Mesenchymal stem cell (in vitro differentiated cells and primary cell): Measurements from ENCODE around the gene JOSD1.

Experiments
- DNase-seq: peaks from one replicate; pipeline ENCODE4 v3.0.0-alpha.2; 2013
- H2AFZ ChIP-seq: one replicate; pipeline ENCODE4 v1.6.1; 2013; ENCODE audit warnings: low read depth, mild to moderate bottlenecking, control low read depth, inconsistent platforms, low read length, moderate library complexity
- H2AK5ac ChIP-seq: 2 replicates; pipeline ENCODE4 v1.6.1; 2013; ENCODE audit warnings: low read length, moderate library complexity, mild to moderate bottlenecking, inconsistent platforms; ENCODE audit not compliant: severe bottlenecking
- H2BK120ac ChIP-seq: one replicate; pipeline ENCODE4 v1.6.1; 2013; ENCODE audit warnings: low read depth, mild to moderate bottlenecking, inconsistent platforms, low read length, moderate library complexity
- H2BK12ac ChIP-seq, 2 experiments: one replicate each; pipeline ENCODE4 v1.6.1; 2013; ENCODE audit warnings: inconsistent platforms in 2 of 2, low read length in 2 of 2, mild to moderate bottlenecking in 2 of 2, moderate library complexity in 2 of 2, control low read depth in 1 of 2
- H2BK15ac ChIP-seq: one replicate; pipeline ENCODE4 v1.6.1; 2013; ENCODE audit warnings: mild to moderate bottlenecking, low read depth, inconsistent platforms; ENCODE audit not compliant: poor library complexity, severe bottlenecking
- H2BK5ac ChIP-seq: 2 replicates; pipeline ENCODE4 v1.6.1; 2013; ENCODE audit warnings: low read depth, mild to moderate bottlenecking, low read length, control low read depth, inconsistent platforms; ENCODE audit not compliant: poor library complexity, severe bottlenecking
- H3K14ac ChIP-seq, 2 experiments: one replicate each; pipeline ENCODE4 v1.6.1; 2013; ENCODE audit warnings: inconsistent platforms in 2 of 2, low read length in 2 of 2, control low read depth in 1 of 2, mild to moderate bottlenecking in 1 of 2, moderate library complexity in 1 of 2
- H3K18ac ChIP-seq, 2 experiments: one replicate each; pipeline ENCODE4 v1.6.1; 2013; ENCODE audit warnings: inconsistent platforms in 2 of 2, low read length in 2 of 2, control low read depth in 1 of 2, low read depth in 1 of 2, mild to moderate bottlenecking in 1 of 2
- H3K23ac ChIP-seq, 2 experiments: one replicate each; pipeline ENCODE4 v1.6.1; 2013; ENCODE audit warnings: inconsistent platforms in 2 of 2, low read length in 2 of 2, mild to moderate bottlenecking in 2 of 2, moderate library complexity in 2 of 2, control low read depth in 1 of 2
- H3K27ac ChIP-seq: 2 replicates; pipeline ENCODE4 v1.5.1; 2013; ENCODE audit warnings: mild to moderate bottlenecking, moderate library complexity, low read length, control low read depth, inconsistent platforms; ENCODE audit not compliant: poor library complexity, severe bottlenecking
- H3K27me3 ChIP-seq, 2 experiments: 2 replicates each; pipeline versions ENCODE4 v1.6.1 to v1.7.0; 2013; ENCODE audit warnings: low read length in 2 of 2, mild to moderate bottlenecking in 2 of 2, moderate library complexity in 2 of 2, control low read depth in 1 of 2, inconsistent platforms in 1 of 2; ENCODE audit not compliant: control insufficient read depth in 1 of 2, insufficient read depth in 1 of 2
- H3K36me3 ChIP-seq, 2 experiments: 2 replicates each; pipeline versions ENCODE4 v1.6.1 to v1.7.0; 2013; ENCODE audit warnings: low read length in 2 of 2, control low read depth in 1 of 2, inconsistent platforms in 1 of 2, low read depth in 1 of 2, mild to moderate bottlenecking in 1 of 2; ENCODE audit not compliant: insufficient read depth in 2 of 2, control insufficient read depth in 1 of 2
- H3K4ac ChIP-seq, 2 experiments: one replicate each; pipeline ENCODE4 v1.6.1; 2013; ENCODE audit warnings: inconsistent platforms in 2 of 2, low read length in 2 of 2, mild to moderate bottlenecking in 2 of 2, moderate library complexity in 2 of 2, control low read depth in 1 of 2, low read depth in 1 of 2
- H3K4me1 ChIP-seq: 2 replicates; pipeline ENCODE4 v1.6.1; 2013; ENCODE audit warnings: low read depth, low read length, control low read depth; ENCODE audit not compliant: control insufficient read depth, insufficient read depth
- H3K4me2 ChIP-seq: 2 replicates; pipeline ENCODE4 v1.6.1; 2013; ENCODE audit warnings: low read length, mild to moderate bottlenecking, inconsistent platforms; ENCODE audit not compliant: poor library complexity, severe bottlenecking
- H3K4me3 ChIP-seq, 2 experiments: 2 replicates each; pipeline versions ENCODE4 v1.5.1 to v1.7.0; 2013; ENCODE audit warnings: low read length in 2 of 2, mild to moderate bottlenecking in 2 of 2, control low read depth in 1 of 2, low read depth in 1 of 2; ENCODE audit not compliant: insufficient read depth in 1 of 2
- H3K79me1 ChIP-seq: replicated peaks from 2 replicates; pipeline ENCODE4 v1.6.1; 2013; ENCODE audit warnings: mild to moderate bottlenecking, control low read depth, low read length, inconsistent platforms; ENCODE audit not compliant: poor library complexity, severe bottlenecking
- H3K9ac ChIP-seq: 2 replicates; pipeline ENCODE4 v1.7.0; 2013; ENCODE audit warnings: mild to moderate bottlenecking, low read length, moderate library complexity
- H3K9me3 ChIP-seq: 2 replicates; pipeline ENCODE4 v1.7.0; 2013; ENCODE audit warnings: mild to moderate bottlenecking, low read length; ENCODE audit not compliant: control insufficient read depth
- H4K8ac ChIP-seq: one replicate; pipeline ENCODE4 v1.6.1; 2013; ENCODE audit warnings: inconsistent platforms, mild to moderate bottlenecking, low read length, moderate library complexity
- H4K91ac ChIP-seq: one replicate; pipeline ENCODE4 v1.6.1; 2013; ENCODE audit warnings: mild to moderate bottlenecking, low read length, inconsistent platforms
- WGBS: methylation state at CpG from one replicate; pipeline ENCODE4 v1.1.7; 2013; ENCODE audit warnings: mixed read lengths; 5-methylcytosine and 5-hydroxymethylcytosine counted together

The JOSD1 gene

DNA sequence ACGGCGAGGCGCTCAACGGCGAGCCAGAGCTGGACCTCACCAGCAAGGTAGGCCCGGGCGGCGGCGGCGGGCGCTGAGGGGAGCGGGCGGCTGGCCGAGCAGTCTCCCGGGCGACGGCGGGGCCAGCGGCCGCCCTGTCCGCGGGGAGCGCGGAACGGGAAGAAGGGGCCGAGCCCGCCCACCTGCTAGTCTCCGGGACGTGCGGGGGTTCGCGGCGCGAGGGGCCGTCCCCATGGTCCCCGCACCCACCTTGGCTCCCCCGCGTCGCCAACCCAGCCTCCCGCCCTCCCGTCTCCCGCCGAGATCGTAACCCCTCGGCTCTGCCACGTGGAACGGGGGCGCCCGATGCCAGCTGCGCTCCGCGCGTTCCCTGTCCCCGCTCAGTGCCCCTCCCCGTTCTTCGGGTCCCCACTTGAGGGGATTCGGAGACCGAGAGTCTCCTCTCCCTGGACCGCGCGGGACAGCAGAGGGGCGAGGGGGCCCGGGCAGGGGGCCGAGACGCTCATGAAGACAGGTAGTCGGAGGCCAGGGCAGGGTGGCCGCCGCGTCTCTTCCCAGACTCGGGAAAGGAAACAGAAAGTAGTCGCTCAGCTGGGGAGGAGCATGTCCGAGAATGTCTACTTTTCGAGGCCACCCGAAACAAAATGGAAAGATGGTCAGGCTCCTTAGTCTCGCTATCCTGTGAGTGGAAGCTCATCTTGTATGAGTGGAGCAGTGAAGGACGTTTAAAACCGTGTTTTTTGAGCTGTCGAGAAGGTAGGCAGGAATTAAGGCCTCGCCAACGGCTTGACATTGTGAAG, 5.6 kb upstream of the JOSD1 start:
- peak overlapping the region; percentile 89 for H2BK5ac ChIP-seq
- peak; percentile 71 for DNase-seq

DNA sequence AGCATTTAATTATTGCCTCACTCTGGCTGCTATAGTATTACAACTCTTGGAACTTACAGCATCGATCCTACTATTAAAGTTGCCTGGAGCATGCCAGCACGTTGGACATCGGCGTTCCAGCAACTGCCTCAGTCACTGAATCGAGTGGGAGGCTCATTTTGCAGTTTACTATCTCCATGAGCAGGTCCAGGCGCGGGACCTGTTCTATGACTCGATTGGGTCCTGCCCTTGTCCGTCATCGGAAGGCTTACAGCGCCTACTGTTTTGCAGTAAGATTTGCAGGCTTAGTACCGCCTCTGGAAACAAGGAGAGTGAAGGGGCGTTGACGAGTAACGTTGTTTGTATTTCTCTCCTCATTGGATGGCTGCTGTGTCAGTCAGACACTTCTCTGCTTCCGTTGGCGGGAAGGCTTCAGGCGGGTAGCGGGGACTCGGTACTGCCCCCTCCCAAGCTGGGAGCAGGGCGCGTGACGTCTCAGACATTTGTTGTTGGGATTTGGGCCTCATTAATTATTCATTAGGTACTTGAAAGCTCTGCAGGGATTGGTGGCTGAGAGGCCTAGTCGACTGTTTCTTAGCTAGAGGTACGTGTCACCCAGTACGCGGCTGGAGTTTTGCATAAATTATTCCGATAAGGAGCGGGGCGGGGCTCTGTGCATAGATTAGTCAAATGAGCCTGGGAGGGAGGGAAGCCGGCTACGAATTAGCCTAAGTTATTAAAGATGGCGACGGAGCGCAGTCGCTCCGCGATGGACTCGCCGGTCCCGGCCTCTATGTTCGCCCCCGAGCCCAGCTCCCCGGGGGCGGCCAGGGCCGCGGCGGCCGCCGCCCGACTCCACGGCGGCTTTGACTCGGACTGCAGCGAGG, 4.7 kb upstream of the JOSD1 start, which contains the start of gene GTPBP1:
TSS of gene GTPBP1 (plus strand) at position 710 of the 866 bp plus-strand sequence. CDS start at position 722, 12 bp downstream.
- peak within 1 kb of the TSS; percentile 42 for H4K8ac ChIP-seq
- H2AK5ac ChIP-seq = no peak within 1 kb of the TSS
- peak within 1 kb of the TSS; percentile 71 for H3K27ac ChIP-seq
- H2BK120ac ChIP-seq = peak within 1 kb of the TSS; percentile 80
- peaks cover 16% of the 10 kb centered on the region for H3K4me1 ChIP-seq
- peaks cover 6% of the 10 kb centered on the region for H3K79me1 ChIP-seq
- H3K4ac ChIP-seq = peak within 1 kb of the TSS; percentile 70 to 93
- H4K91ac ChIP-seq = peak within 1 kb of the TSS; percentile 93
- H3K27me3 ChIP-seq = no peaks in the 10 kb centered on the region
- peaks cover 0 to 13% of the 10 kb centered on the region in 2 experiments for H3K36me3 ChIP-seq
- peak; percentile 100 for DNase-seq
- peak within 1 kb of the TSS; percentile 78 to 99 for H3K4me3 ChIP-seq
- peak within 1 kb of the TSS; percentile 20 for H2AFZ ChIP-seq
- peak within 1 kb of the TSS in 1 of 2 experiments; percentile 34 for H2BK12ac ChIP-seq
- under 1% methylated on average over 44 of the region's 55 CpGs for WGBS
- peak within 1 kb of the TSS; percentile 99 for H2BK15ac ChIP-seq
- H2BK5ac ChIP-seq = peak within 1 kb of the TSS; percentile 89
- peak within 1 kb of the TSS; percentile 93 to 96 for H3K18ac ChIP-seq
- no peaks in the 10 kb centered on the region for H3K9me3 ChIP-seq
- H3K23ac ChIP-seq = peak within 1 kb of the TSS in 1 of 2 experiments; percentile 87
- H3K14ac ChIP-seq = peak within 1 kb of the TSS; percentile 69 to 93
- peak within 1 kb of the TSS; percentile 83 for H3K9ac ChIP-seq
- peak within 1 kb of the TSS; percentile 82 for H3K4me2 ChIP-seq

More for the DNA sequence above, 5.6 kb upstream of the JOSD1 start:
- Histone ChIP-seq H3K27me3 (no peaks in the 10 kb centered on the region), H3K9ac (peak overlapping the region; percentile 83), H4K8ac (no peak overlapping the region), H3K23ac (peak overlapping the region in 1 of 2 experiments; percentile 87), H2BK12ac (peak overlapping the region in 1 of 2 experiments; percentile 34), H3K9me3 (no peaks in the 10 kb centered on the region), H3K4me3 (peak overlapping the region; percentile 78 to 99), H2BK15ac (peak overlapping the region; percentile 99), H3K14ac (peak overlapping the region; percentile 69 to 93), H2AFZ (peak overlapping the region; percentile 10), H2BK120ac (peak overlapping the region; percentile 80), H4K91ac (peak overlapping the region; percentile 93), H3K18ac (peak overlapping the region; percentile 93 to 96), H3K4me2 (peak overlapping the region; percentile 79), H3K4me1 (peaks cover 13% of the 10 kb centered on the region), H3K4ac (peak overlapping the region; percentile 70 to 93), H3K79me1 (peaks cover 8% of the 10 kb centered on the region), H3K27ac (peak overlapping the region; percentile 71), H2AK5ac (no peak overlapping the region), H3K36me3 (peaks cover 0 to 21% of the 10 kb centered on the region in 2 experiments)
- WGBS = under 1% methylated on average over 51 of the region's 80 CpGs

DNA sequence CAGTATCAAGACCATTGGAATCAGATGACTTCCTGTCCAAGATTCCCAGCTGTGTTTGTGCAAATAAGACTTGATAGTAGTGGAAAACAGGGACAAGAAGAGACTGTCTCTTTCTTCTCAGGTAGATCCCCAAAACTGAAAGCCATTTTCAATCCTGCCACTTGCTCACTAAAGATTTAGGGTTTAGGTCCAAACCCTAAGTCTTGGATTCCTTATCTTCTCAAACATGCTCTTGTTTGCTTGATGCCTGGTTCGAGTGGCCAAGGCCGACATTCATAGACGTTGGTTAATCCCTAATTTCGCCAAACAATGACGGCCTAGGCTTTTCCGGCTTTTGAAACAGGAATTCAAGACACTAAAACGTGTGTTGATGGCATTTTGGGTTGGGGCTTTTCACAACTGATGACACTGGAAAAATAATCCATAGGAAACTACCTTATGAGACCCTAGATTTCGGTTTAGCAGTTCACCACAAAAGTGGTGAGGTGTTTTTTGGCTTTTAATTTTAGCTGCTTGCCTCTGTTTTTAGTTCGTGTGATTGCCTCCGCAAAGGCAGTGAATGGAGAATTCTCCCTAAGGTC, 4.0 kb upstream of the JOSD1 start:
- Histone ChIP-seq H2AFZ (peak overlapping the region; percentile 20), H3K4me1 (peaks cover 16% of the 10 kb centered on the region), H3K36me3 (peaks cover 0 to 6% of the 10 kb centered on the region in 2 experiments), H4K8ac (peak overlapping the region; percentile 42), H3K4me3 (peak overlapping the region in 1 of 2 experiments; percentile 71), H2BK120ac (no peak overlapping the region), H2BK12ac (no peak overlapping the region), H3K27me3 (no peaks in the 10 kb centered on the region), H3K4ac (no peak overlapping the region), H2BK15ac (no peak overlapping the region), H3K18ac (no peak overlapping the region), H3K79me1 (peaks cover 6% of the 10 kb centered on the region), H4K91ac (no peak overlapping the region), H3K27ac (no peak overlapping the region), H2BK5ac (no peak overlapping the region), H3K14ac (no peak overlapping the region), H3K4me2 (peak overlapping the region; percentile 82), H3K9me3 (no peaks in the 10 kb centered on the region), H2AK5ac (no peak overlapping the region), H3K23ac (peak overlapping the region in 1 of 2 experiments; percentile 48), H3K9ac (peak overlapping the region; percentile 79)
- WGBS = 63% methylated on average over 9 of the region's 10 CpGs
- no peak for DNase-seq
